CD4-positive, alpha-beta T cell (primary cell): ENCODE measurements around the gene SLC34A2. TPM values are rescaled to one million over a fixed set of nuclear protein-coding genes. Genes with fewer than 3 reads are reported as not detected.

Source experiments
- ATAC-seq: fragments of 200-7000 bp; cut with Tn5 transposase; one replicate; pipeline ENCODE4 v1.10.0; 2022; ENCODE audit warnings: mild to moderate bottlenecking; ENCODE audit not compliant: poor library complexity
- CTCF ChIA-PET: fragments of 350-600 bp; sonication (Branson Sonifier 250); formaldehyde crosslinking; loops from one replicate; lab custom pipeline; 2021; ENCODE audit warnings: antibody characterized with exemption, inconsistent platforms; lab: Charles Lee
- POLR2A ChIA-PET: fragments of 350-600 bp; sonication (Branson Sonifier 250); formaldehyde crosslinking; loops from one replicate; lab custom pipeline; 2021; ENCODE audit warnings: antibody characterized with exemption, inconsistent platforms; lab: Charles Lee
- DNase-seq, 14 experiments: peaks; one replicate each; pipeline ENCODE4 v3.0.0-alpha.2; 2013 to 2020; ENCODE audit warnings: mixed read lengths in 2 of 14
- H3K27ac ChIP-seq, 2 donors: one replicate each; pipeline versions ENCODE4 v1.5.1 to v1.7.0; 2013; ENCODE audit warnings: low read length in 2 of 2, low read depth in 1 of 2, mild to moderate bottlenecking in 1 of 2
- H3K27me3 ChIP-seq, 2 experiments: 1 replicate in 1 of 2; 2 replicates in 1 of 2; pipeline versions ENCODE4 v1.6.1 to v1.7.0; 2013; ENCODE audit warnings: low read length in 2 of 2, control low read depth in 1 of 2, mild to moderate bottlenecking in 1 of 2, moderate library complexity in 1 of 2; ENCODE audit not compliant: insufficient read depth in 2 of 2, control insufficient read depth in 1 of 2
- H3K36me3 ChIP-seq: one replicate; pipeline ENCODE4 v1.6.1; 2013; ENCODE audit warnings: low read length, control low read depth; ENCODE audit not compliant: insufficient read depth
- H3K4me1 ChIP-seq: one replicate; pipeline ENCODE4 v1.6.1; 2013; ENCODE audit warnings: low read length, control low read depth; ENCODE audit not compliant: insufficient read depth
- H3K4me3 ChIP-seq: one replicate; pipeline ENCODE4 v1.5.1; 2013; ENCODE audit warnings: mild to moderate bottlenecking, low read length, moderate library complexity
- H3K9me3 ChIP-seq, 2 experiments: 1 replicate in 1 of 2; 2 replicates in 1 of 2; pipeline versions ENCODE4 v1.6.1 to v1.7.0; 2013; ENCODE audit warnings: low read length in 2 of 2, mild to moderate bottlenecking in 2 of 2, control low read depth in 1 of 2, moderate library complexity in 1 of 2; ENCODE audit not compliant: control insufficient read depth in 1 of 2, insufficient read depth in 1 of 2
- H3K27ac Mint-ChIP-seq: one replicate; pipeline ENCODE4 v1.8.0; 2020; ENCODE audit warnings: mixed read lengths
- H3K27me3 Mint-ChIP-seq: one replicate; pipeline ENCODE4 v1.8.0; 2021; ENCODE audit warnings: mixed read lengths
- H3K36me3 Mint-ChIP-seq: one replicate; pipeline ENCODE4 v1.8.0; 2021; ENCODE audit warnings: low read depth, mixed read lengths
- H3K4me1 Mint-ChIP-seq: one replicate; pipeline ENCODE4 v1.8.0; 2021; ENCODE audit warnings: low read depth, mixed read lengths
- H3K4me3 Mint-ChIP-seq: one replicate; pipeline ENCODE4 v1.8.0; 2020; ENCODE audit warnings: mild to moderate bottlenecking, mixed read lengths
- H3K9me3 Mint-ChIP-seq: one replicate; pipeline ENCODE4 v1.8.0; 2020; ENCODE audit warnings: mixed read lengths
- intact Hi-C, 2 experiments: fragments of 100-400 bp; cut with DNase I in 1 of 2; cut with micrococcal nuclease in 1 of 2; formaldehyde crosslinking; loops; one replicate each; pipeline versions ENCODE4 v1.15.1 to v1.9.0; 2023 to 2025; cut with DNase I, micrococcal nuclease
- total RNA-seq, 174 experiments: library from RNA in 2 of 174; stranded (reverse) in 2 of 174; gene quantifications; one replicate each; pipeline ENCODE4 v1.2.3 and lab custom pipeline; 2021 to 2026
- TF ChIP-seq, protein P1 (sequence below): fragments of 200-600 bp; IDR thresholded peaks from one replicate; pipeline ENCODE4 v1.8.0; 2022; ENCODE audit warnings: antibody characterized with exemption, mild to moderate bottlenecking

Gene SLC34A2
- total RNA-seq, 2 experiments from 2014 or later: not detected

DNA sequence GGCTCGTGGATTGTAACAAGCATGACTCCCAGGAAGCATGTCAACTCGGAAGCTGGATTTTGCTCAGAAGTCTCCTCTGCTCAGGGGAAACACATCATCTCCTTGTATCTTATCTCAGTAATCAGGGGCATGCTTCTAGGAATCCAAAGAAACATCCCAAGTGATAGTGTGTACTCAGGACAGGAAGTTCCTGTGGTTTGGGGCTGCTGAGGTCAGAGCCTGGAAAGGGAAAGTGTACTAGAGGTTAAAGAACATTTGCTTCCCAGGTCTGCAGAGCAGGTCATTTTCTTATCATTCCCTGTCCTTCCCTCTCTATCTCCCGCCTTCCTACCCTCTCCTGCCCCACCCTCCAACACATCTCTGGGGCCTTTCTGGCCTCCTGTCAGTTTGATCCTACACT is 38.8 kb downstream of the SLC34A2 start:
- ChIA-PET POLR2A (no interaction called here), CTCF (no interaction called here)
- intact Hi-C loops: no loop called here
- Histone ChIP-seq H3K36me3 (no peaks in the 10 kb centered on the region), H3K27me3 (no peaks in the 10 kb centered on the region), H3K27ac (no peak overlapping the region), H3K4me3 (no peak overlapping the region), H3K9me3 (peaks cover 0 to 16% of the 10 kb centered on the region in 2 experiments), H3K4me1 (no peaks in the 10 kb centered on the region)
- DNase-seq (no peak), ATAC-seq (no peak)
- Mint-ChIP-seq H3K27me3 (peaks cover 6% of the 10 kb centered on the region), H3K27ac (no peak overlapping the region), H3K9me3 (peaks cover 6% of the 10 kb centered on the region), H3K4me1 (no peaks in the 10 kb centered on the region), H3K4me3 (no peak overlapping the region), H3K36me3 (no peaks in the 10 kb centered on the region)
- TF ChIP-seq, protein P1, sequence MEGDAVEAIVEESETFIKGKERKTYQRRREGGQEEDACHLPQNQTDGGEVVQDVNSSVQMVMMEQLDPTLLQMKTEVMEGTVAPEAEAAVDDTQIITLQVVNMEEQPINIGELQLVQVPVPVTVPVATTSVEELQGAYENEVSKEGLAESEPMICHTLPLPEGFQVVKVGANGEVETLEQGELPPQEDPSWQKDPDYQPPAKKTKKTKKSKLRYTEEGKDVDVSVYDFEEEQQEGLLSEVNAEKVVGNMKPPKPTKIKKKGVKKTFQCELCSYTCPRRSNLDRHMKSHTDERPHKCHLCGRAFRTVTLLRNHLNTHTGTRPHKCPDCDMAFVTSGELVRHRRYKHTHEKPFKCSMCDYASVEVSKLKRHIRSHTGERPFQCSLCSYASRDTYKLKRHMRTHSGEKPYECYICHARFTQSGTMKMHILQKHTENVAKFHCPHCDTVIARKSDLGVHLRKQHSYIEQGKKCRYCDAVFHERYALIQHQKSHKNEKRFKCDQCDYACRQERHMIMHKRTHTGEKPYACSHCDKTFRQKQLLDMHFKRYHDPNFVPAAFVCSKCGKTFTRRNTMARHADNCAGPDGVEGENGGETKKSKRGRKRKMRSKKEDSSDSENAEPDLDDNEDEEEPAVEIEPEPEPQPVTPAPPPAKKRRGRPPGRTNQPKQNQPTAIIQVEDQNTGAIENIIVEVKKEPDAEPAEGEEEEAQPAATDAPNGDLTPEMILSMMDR: no peak

DNA sequence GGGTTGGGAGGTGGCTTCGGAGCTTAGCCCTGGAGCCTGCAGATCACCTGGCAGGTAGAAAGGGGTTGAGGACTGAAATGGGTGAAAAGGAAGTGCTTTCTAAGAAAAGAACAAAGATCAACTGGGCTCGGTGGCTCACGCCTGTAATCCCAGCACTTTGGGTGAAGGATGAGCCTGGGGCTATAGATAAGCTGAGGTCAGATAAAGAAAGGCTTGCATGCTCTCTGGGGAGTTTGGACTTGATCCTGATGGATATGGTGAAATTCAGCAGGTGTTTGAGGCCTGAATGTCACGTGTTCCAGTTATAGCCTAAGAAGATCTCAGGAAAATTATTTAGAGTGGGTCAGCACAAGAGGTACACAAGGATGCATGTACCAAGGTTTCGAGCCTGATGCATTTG is 40.8 kb downstream of the SLC34A2 start:
- Mint-ChIP-seq H3K36me3 (no peaks in the 10 kb centered on the region), H3K27me3 (peaks cover 6% of the 10 kb centered on the region), H3K9me3 (peaks cover 3% of the 10 kb centered on the region), H3K4me1 (no peaks in the 10 kb centered on the region), H3K27ac (no peak overlapping the region), H3K4me3 (no peak overlapping the region)
- Histone ChIP-seq H3K4me3 (no peak overlapping the region), H3K36me3 (no peaks in the 10 kb centered on the region), H3K27ac (no peak overlapping the region), H3K27me3 (no peaks in the 10 kb centered on the region), H3K4me1 (no peaks in the 10 kb centered on the region), H3K9me3 (peaks cover 0 to 8% of the 10 kb centered on the region in 2 experiments)
- DNase-seq (no peak), ATAC-seq (no peak)
- TF ChIP-seq, protein P1: no peak
- CTCF ChIA-PET: no interaction called here
- intact Hi-C loops: no loop called here
- POLR2A ChIA-PET: no interaction called here

DNA sequence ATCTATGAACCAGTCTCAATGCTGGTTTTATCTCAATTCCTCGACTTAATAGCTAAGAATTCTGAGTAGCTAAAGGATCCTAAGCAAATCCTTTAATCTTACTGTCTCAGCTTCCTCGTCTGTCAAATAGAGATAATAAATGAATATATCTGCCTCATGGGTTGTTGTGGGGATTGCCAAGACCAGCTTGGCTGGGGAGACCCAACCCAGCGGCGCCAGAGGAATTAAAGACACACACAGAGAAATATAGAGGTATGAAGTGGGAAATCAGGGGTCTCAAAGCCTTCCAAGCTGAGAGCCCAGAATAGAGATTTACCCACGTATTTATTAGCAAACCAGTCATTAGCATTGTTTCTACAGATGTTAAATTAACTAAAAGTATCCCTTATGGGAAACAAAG is 41.9 kb downstream of the SLC34A2 start:
- intact Hi-C loops: no loop called here
- H3K9me3 ChIP-seq: peaks cover 0 to 5% of the 10 kb centered on the region in 2 experiments
- H3K4me1 ChIP-seq: no peaks in the 10 kb centered on the region
- H3K4me3 Mint-ChIP-seq: no peak overlapping the region
- no peak for DNase-seq
- TF ChIP-seq, protein P1: no peak
- H3K27ac Mint-ChIP-seq: no peak overlapping the region
- POLR2A ChIA-PET: no interaction called here
- H3K4me1 Mint-ChIP-seq: no peaks in the 10 kb centered on the region
- H3K27ac ChIP-seq: no peak overlapping the region
- CTCF ChIA-PET: no interaction called here
- peaks cover 6% of the 10 kb centered on the region for H3K27me3 Mint-ChIP-seq
- no peaks in the 10 kb centered on the region for H3K36me3 Mint-ChIP-seq
- ATAC-seq: no peak
- H3K36me3 ChIP-seq: no peaks in the 10 kb centered on the region
- no peak overlapping the region for H3K4me3 ChIP-seq
- no peaks in the 10 kb centered on the region for H3K27me3 ChIP-seq
- H3K9me3 Mint-ChIP-seq: no peaks in the 10 kb centered on the region
